GM18498 (cell line): ENCODE results near the gene SEMA5A.

Experiments
- ATAC-seq: cut with Tn5 transposase; IDR thresholded peaks from one replicate; pipeline ENCODE4 v1.9.1; 2021; ENCODE audit warnings: mild to moderate bottlenecking, moderate library complexity; ENCODE audit not compliant: unreplicated experiment

Gene SEMA5A

DNA sequence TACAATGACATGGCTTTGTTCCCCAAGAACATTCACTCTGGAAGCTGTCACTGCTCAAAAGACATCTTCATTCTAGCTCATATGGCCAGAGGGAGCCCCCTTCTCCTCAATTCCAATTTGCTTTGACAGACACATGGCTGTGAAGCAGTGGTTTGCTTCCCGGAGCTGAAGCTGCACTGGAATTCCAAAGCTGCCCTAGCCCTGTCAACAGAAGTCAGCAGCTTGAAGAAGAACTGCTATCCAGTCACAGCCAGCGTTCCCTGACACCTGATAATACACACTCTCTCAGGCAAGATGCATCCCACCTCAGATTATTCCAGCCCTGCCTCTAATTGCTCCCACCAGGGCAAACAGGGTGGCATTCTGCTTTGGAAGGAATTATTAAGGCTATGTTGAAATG, 93.7 kb downstream of the SEMA5A start:
- ATAC-seq = no peak

DNA sequence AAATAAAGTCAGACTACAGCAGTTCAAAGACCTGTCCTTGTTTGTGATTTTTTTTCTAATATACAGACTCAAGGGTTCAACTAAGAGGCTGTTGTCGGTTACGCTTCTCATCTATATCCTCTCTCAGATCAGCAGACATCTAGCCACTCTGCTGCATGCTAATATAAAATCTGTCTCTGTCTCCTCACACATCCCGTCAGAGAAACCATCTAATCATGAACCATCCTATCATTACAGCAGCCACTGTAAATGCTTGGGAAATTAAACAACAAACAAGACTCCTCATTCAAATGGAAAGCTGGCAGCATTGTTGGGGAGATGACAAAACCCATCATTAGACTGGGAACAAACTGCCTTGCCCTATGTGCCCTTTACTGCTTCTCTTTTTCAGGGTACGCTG, 94.8 kb downstream of the SEMA5A start:
- ATAC-seq = no peak

DNA sequence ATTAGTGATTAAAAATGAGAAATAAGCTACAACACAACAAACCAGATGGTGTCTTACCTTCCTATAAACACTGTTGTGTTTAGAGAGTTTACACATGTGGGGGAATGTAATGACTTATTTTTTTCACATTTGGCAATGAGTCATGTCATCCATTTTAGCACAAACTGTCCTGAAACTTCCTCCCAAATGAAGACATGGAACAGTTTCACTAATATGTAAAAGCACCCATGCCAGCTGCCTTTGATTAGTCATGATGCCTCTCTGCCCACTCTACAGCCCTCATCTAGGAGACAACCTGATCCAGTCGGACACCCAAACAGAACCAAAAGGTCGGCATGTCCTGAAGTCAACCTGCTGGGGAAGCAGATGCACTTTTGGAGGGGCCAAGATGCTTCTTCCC, 98.2 kb downstream of the SEMA5A start:
- no peak for ATAC-seq

DNA sequence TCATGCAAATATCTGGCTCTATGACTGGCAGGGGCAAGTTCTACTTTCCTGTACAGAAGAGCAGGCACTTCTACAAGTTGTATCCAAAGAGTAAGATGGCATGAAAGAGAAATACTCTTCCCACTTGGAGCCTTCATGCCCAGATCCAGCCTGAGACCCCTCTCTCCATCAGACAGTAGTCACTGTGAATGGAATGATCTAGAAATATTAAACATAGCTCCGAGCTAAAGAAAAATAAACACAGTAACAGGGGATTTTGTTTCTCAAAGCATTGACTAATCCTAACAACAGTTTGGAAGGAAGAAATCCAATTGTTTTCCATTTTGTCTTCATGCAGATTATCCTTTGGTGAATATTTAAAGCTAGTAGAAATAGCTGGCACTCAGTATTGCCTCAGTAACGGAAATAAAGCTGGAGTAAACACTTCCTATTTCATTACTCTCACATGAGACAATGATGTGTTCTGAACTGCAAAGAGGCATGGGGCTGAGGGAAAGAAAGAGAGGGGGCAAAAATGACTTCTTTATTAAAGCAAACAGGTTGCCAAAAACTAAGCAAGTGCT, 100.0 kb downstream of the SEMA5A start:
- no peak for ATAC-seq

DNA sequence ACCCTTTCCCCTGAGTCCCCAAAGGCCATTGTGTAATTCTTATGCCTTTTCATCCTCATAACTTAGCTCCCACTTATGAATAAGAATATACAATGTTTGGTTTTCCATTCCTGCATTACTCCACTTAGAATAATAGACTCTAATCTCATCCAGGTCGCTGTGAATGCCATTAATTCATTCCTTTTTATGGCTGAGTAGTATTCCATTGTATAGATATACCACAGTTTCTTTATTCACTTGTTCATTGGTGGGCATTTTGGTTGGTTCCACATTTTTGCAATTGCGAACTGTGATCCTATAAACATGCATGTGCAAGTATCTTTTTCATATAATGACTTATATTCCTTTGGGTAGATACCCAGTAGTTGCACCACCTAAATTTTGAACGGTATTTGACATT, 101.5 kb downstream of the SEMA5A start:
- no peak for ATAC-seq

DNA sequence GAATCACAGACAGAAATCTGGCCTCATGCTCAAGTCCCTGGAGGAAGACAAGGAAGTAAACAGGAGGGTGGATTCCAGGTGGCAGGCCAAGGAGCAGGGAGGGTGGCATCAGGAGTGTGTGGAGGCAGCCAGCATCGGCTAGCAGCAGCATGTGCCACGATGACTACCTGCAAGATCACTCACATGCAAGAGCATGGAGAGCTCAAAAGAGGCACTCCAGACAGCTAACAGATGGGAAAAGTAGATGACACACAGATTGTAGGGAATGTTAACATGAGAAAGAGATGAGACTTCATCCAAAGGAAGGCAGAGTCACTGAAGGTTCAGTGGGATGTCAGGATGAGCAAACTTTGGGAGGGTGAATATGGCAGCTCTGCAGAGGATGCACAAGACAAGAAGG, 104.3 kb downstream of the SEMA5A start:
- no peak for ATAC-seq

DNA sequence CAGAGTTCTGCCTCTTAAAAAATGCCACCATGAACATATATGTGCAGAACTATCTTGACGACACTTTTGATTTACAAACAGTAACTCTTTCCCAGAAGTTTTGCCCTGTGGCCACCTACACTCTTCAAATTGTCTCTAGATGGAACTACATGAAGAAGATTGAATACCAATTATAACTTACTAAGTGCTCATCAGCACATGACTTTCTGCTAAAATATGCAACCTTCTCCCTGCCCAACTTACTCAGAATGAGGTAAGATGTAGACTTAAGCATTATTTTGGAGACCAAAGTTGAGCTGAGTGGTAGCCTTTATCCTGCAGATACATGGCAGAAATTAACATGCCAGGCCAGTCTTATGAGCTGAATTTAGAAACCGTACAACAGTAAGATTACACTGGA, 105.4 kb downstream of the SEMA5A start:
- no peak for ATAC-seq

DNA sequence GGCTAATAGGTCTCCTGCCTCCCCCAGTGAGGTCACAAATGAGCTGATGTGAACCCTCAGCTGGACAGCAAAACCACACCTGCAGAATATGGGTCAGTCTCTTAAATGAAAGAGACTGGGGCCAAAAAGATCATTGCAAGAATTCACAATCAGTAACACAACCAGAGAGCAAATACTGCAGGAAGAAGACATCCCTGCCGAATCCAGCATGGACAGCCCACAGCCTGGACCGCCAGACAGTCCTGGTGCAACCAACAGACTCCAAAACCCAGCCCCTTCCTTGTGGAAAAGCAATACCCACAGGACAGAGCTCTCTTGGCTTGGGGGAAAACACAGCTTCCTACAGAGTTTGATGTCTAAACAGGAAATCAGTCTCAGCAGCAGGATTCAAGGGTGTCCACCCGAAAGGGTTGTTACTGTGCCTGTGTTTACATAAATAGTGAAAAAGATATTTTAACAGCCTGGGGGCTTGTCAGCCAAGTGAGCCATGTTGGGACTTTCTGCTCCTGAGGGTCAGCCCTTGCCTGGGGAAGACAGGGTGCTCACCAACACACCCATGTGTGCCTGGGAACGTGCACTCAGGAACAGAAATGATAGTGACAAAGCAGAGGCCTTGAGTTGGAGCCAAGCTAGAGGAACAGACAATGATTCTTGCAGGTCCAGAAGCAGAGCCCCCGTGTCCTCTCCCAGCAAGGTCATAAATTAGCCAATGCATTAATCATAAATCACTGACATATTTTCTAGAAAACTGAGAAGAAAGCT, 106.2 kb downstream of the SEMA5A start:
- no peak for ATAC-seq

DNA sequence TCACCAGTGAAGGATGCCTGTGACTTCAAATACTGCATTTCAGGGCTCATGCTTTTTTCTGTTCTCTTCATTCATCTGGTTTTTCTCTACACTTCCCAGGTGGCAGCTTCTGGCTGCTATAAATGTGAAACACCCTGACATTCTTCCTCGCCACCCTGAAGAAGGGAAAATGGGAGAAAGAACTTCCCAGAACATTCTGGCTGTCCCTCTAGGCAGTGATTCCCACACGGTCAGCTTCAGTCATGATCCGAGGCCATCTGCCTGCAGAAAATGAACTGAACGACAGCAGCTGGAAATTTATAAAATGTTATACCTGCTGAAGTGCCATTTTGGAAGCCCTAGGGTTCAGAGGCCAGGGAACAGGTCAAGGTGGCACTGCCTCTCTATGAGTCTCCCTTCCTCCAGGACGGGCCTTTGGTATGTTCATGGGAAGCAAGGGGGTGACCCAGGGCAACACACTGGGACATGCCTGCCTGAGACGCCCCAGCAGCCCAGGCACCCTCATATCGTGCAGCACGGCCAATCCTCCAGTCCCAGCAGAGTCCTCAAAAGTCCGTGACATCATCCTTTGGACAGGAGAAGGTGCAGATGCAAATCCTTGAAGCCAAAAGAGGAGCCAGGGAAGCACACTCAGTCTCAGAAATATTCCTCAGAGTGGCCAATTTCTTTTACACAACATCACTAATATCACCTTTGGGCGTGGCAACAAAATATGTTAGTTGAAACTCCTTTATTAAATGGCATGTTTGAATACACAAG, 107.1 kb downstream of the SEMA5A start:
- ATAC-seq = no peak

DNA sequence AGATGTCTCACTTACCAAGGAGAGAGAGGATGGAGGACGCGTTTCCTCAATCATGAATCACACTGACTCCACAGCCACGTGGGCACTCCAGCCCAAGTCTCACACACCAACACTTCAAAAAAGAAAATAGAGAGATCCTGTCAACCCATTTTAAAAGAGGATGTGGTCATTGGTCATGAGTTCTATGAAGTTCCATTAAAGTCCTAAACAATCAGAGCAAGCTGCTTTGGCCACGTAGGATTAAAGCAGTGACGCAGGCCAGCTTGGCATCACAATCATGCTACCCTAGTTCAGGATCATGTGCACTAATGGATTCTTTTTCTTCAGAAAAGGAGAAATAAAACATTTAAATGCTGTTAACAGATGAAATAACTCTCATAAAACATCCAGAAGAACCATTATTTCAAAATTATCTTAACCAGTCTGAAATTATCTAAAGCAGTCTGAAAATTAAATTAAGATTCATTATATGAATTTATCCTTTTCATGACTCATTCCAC, 108.1 kb downstream of the SEMA5A start:
- ATAC-seq = no peak

DNA sequence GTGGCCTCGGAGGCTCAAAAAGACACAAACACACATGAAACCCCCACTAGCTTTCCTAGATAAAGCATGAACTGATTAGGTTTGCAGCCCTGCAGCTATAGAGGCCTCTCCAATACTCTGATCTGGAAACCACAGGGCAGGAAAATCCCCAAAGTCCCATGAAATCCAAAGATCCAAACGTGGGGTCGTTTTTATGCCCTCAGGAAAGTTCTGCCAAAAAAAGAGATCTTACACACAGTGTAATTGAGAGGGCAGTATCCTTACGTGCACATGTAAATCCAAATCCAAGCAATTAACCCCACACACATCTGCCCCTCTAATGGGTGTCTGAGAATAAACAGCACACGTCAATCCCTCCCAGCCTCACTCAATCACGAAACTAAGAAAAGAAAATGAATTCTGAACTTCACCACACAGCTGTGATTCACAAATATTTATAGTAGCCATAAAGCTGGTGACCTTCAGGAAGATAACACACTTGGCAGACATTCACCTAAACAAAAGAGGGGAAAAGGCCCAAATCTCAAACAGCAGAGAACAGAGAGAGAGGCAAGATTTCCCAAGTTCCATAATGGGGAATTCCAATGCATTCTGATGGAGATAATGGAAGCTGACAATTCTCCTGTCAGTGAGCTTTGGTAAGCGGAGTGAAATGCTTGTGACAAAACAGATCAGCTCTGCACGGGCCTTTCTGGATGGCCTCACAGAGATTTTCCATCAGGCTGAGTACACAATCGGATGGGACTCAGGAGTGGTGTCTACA, 114.2 kb downstream of the SEMA5A start:
- ATAC-seq = no peak

DNA sequence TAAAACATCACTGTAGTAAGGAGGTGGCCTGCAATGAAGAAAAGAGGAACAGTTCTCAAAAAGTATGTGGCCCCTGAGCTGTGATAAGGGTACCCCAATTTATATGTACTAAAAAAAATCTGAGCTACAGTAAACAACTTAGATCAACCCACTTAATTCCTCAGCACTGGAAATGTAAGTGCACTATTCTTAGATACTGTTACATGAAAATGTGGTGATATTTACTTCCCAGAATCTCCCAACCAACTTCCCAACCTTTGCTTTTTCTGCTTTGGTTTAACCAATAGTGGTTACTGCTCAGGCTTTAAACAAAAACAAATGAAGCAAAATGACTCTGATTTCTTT, 114.8 kb downstream of the SEMA5A start:
- no peak for ATAC-seq

DNA sequence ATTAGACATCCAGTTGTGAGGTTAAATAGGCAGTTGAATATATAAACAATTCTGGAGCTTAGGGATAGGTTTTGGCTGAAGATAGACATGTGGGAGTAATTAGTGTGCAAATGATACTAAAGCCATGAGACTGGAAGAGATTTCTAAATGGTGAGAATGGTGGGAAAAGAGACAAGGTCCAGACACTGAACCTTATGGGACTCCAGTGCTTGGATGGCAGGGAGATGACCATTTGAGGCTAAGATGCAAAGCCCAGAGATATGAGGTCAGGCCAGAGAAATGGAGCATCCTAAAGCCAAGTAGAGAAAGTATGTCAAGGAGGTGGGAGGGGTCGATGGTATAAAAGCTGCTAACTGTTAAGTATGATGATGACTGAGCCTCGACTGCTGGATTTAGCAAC, 115.6 kb downstream of the SEMA5A start:
- no peak for ATAC-seq

DNA sequence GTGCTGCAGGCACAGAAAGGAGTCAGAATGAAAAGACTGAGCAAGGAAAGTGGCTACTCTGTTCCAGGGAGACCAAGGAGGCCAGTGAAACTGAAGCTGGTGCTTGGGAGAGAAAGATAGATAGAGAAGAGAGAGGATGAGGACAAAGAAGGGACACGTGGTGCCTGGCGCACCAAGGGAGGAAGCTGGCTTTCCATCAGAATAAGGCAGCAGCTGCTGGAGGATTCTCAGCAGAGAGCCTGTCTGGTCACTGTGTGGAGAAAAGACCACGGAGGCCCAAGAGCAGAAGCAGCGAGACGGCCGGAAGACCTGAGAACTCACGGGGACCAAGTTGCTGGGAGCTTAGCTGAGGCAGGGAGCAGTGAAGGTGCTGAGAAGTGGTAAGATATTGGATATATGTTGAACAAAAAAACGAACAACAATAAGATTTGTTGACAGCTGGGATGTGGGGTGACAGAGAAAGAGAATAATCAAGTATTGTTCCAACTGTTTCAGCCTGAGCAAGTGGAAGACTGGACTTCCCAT, 116.1 kb downstream of the SEMA5A start:
- ATAC-seq = no peak

DNA sequence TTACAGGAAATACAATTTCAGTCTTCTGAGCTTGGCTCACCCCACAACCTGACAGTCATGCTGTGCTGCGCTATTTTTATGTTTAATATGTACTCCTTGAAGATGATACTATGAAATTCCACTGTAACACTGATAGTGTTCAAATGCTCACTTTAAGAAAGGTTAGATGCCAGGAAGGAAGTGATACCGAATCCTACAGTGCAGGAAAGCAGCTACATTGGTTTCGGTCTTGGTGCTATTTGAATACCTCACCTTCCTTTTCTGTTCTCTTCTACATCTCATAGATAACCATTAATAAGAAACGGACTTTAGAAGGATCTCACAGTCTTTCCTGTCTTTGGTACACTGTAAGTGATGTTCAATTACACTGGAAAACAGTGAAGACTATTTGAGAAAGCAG, 117.6 kb downstream of the SEMA5A start:
- ATAC-seq = peak; percentile 74

DNA sequence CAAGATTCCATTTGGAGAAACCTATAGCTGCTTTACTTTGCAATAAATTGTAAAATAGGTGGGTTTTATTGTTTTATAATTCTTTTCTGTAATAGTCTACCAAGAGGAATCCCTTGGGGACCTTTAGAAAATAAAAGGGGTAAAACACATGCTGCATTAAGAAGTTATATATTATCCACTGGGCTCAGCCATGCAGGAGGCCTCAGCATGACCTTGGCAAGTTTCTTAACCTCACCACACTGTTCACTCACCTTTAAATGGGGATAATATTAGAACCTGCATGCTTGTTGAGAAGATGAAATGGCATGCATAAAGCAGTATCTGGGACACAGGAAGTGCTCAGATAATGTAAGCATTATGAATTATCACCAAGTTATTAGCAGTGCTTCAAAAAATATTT, 120.2 kb downstream of the SEMA5A start:
- no peak for ATAC-seq

DNA sequence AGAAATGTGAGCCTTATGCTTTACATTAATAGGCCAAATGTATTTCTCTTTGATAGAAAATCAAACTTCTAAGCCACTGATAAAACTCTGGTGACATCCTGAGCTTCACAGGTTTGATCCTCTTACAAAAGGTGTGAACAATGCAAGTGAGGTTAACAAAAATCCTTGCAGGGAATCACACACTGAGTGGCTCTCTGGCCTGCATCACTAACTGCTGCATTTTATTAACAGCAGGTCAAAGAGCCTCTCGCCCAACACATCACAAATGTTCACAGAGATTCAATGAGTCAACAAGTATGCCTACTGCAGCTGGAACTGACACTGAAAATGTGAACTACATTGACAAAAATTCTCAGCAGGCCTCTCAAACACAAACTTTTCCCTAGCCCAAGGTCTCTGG, 122.3 kb downstream of the SEMA5A start:
- no peak for ATAC-seq

DNA sequence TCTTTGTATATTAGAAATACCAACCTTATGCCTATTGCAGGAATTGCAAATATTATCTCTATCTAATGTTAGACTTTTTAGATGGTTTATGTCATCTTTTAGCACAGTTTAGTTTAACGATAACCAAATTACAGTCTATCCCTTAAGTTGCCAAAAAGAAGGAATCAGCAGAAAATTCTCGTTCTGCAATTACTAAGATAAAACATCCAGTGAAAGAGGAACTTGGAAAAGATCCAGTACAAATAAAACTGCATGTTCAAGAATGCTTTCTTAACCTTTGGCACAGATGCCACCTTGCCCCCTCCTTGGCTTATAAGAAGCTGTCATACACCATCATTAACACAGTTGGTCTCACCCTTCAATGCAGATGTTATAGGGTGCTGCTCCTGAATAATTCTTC, 124.0 kb downstream of the SEMA5A start:
- no peak for ATAC-seq

DNA sequence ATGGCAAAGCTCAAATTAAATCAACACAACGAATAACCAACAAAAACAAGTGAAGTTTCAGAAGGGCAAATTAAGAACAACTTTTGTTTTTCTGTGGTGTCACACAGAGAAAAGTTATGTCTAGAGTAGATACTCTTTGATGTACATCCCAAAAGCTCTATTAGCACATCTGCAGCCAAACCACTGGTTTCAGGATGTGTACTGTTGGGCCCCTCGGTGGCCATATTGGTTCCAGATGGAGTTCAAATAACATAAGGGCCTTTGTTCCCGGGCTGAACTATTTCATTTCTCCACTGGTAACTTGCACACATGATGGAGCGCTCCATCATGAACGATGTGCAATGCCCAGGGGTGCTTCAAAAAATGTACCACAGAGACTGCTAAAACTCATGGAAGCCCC, 126.1 kb downstream of the SEMA5A start:
- ATAC-seq = no peak

DNA sequence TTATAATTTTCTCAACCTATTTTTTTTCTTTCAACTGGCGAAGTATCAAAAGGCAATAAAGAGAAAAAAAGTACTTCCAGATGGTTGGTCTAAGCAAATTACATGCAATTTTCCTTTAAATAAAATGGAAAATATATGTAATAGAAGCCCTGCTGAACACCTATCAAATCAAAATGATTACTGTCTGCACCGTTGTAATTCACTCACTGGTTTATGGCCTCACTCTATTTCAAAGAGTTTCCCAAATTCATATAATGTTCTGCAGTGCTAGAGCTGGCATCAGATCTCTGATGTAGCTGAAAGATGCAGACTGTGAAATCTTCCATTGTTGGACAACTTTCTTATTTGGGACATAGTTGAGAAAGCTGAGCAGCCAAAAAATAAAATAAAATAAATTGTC, 130.3 kb downstream of the SEMA5A start:
- ATAC-seq = no peak

DNA sequence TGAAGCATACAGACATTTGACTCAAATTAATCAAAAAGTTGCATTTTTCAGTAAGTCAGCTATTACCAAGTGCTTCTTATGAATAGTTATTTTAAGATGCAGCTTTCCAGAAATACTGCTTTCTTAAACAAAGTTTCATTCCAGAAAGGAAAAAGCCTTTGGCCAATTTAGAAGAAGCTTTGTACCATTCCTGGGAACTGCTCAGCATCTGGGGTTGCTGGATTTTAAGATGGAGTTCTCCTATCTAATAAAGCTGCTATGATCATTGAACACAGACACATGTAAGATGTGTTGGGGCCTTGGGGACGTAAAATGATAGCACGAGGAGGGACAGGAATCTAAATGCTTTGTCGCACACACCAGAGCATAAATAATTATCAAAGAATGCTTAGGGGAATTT, 130.8 kb downstream of the SEMA5A start:
- no peak for ATAC-seq
